Fibroblast of lung (primary cell): ENCODE results near the gene SUPT3H. TPM values are rescaled to one million over a fixed set of nuclear protein-coding genes. Genes with fewer than 3 reads are reported as not detected.

Experiments
- DNase-seq, 2 donors: peaks; one replicate each; pipeline versions ENCODE4 v3.0.0 to v3.0.0-alpha.2; 2010; ENCODE audit warnings: low read depth in 2 of 2
- H2AFZ ChIP-seq: 2 replicates; pipeline ENCODE4 v1.5.1; 2012; ENCODE audit warnings: low read length, control low read depth, inconsistent platforms
- H3K27ac ChIP-seq: 2 replicates; pipeline ENCODE4 v1.5.1; 2011; ENCODE audit warnings: low read length, control low read depth; ENCODE audit not compliant: insufficient read depth
- H3K27me3 ChIP-seq: 2 replicates; pipeline ENCODE4 v1.5.1; 2011; ENCODE audit warnings: mild to moderate bottlenecking, low read length; ENCODE audit not compliant: control insufficient read depth, insufficient read depth
- H3K36me3 ChIP-seq: 2 replicates; pipeline ENCODE4 v1.5.1; 2011; ENCODE audit warnings: low read length; ENCODE audit not compliant: control insufficient read depth, insufficient read depth
- H3K4me1 ChIP-seq: 2 replicates; pipeline ENCODE4 v1.5.1; 2011; ENCODE audit warnings: low read length; ENCODE audit not compliant: control insufficient read depth, insufficient read depth; ENCODE audit errors: extremely low read depth
- H3K4me2 ChIP-seq: 2 replicates; pipeline ENCODE4 v1.5.1; 2011; ENCODE audit warnings: low read length, control low read depth; ENCODE audit not compliant: insufficient read depth; ENCODE audit errors: extremely low read depth
- H3K4me3 ChIP-seq, 4 experiments: fragments of 200-600 bp in 1 of 4; sonication (generic) in 1 of 4; replicated peaks in 1 of 4; 2 replicates each; pipeline ENCODE4 v1.5.1; 2011 to 2016; ENCODE audit warnings: low read length in 4 of 4, low read depth in 3 of 4, mild to moderate bottlenecking in 3 of 4, control low read depth in 2 of 4, inconsistent platforms in 1 of 4, mixed read lengths in 1 of 4; ENCODE audit not compliant: insufficient read depth in 1 of 4; ENCODE audit errors: control extremely low read depth in 1 of 4
- H3K79me2 ChIP-seq: 2 replicates; pipeline ENCODE4 v1.5.1; 2012; ENCODE audit warnings: mild to moderate bottlenecking, low read length, inconsistent platforms; ENCODE audit not compliant: control insufficient read depth, insufficient read depth
- H3K9ac ChIP-seq: 2 replicates; pipeline ENCODE4 v1.5.1; 2011; ENCODE audit warnings: mild to moderate bottlenecking, low read length, control low read depth; ENCODE audit not compliant: insufficient read depth
- H3K9me3 ChIP-seq: 2 replicates; pipeline ENCODE4 v1.5.1; 2012; ENCODE audit warnings: low read depth, low read length; ENCODE audit not compliant: control insufficient read depth, insufficient read depth
- H4K20me1 ChIP-seq: 2 replicates; pipeline ENCODE4 v1.5.1; 2011; ENCODE audit warnings: low read length; ENCODE audit not compliant: control insufficient read depth, insufficient read depth; ENCODE audit errors: extremely low read depth
- CTCF ChIP-seq, 2 donors: IDR thresholded peaks in 1 of 2; conservative IDR thresholded peaks in 1 of 2; 1 replicate in 1 of 2; 2 replicates in 1 of 2; pipeline ENCODE4 v1.5.1; 2011 to 2012; ENCODE audit warnings: low read length in 2 of 2, control low read depth in 1 of 2, inconsistent platforms in 1 of 2, low read depth in 1 of 2, mild to moderate bottlenecking in 1 of 2
- EZH2 ChIP-seq: IDR thresholded peaks from 2 replicates; pipeline ENCODE4 v1.5.1; 2012; ENCODE audit warnings: low read length, control low read depth, mild to moderate bottlenecking; ENCODE audit errors: missing control alignments
- polyA plus RNA-seq, 2 donors: library from polyadenylated mRNA; depleted of rRNA in 1 of 2; stranded (reverse) in 1 of 2; unstranded in 1 of 2; fragments of >200 nt; gene quantifications; 2 replicates each; pipeline ENCODE4 v1.2.1, GENCODE V29; 2011 to 2012; ENCODE audit warnings: missing spikeins in 1 of 2
- total RNA-seq: library from RNA; depleted of rRNA; stranded (reverse); fragments of >200 nt; gene quantifications from 2 replicates; pipeline ENCODE4 v1.2.1, GENCODE V29; 2014

Gene SUPT3H
- total and polyA plus RNA-seq, 2 donors (not counting 1 experiment from before 2014, with no cell fraction given) = 8.3 to 8.5 TPM

GRCh38 chr6:45057711-45058110 is 320.0 kb downstream of the SUPT3H start:
- TF ChIP-seq EZH2 (no peak), CTCF (conservative IDR thresholded peaks at IDR 0.05 in 1 of 2, IDR thresholded peaks at IDR 0.05 in 1 of 2; ENCODE audit: low read depth in 1 of 2, low read length in 2 of 2) (no peak)
- Histone ChIP-seq H3K27ac (no peak overlapping the region), H4K20me1 (no peaks in the 10 kb centered on the region), H3K27me3 (no peaks in the 10 kb centered on the region), H3K4me2 (no peak overlapping the region), H3K9ac (no peak overlapping the region), H3K36me3 (no peaks in the 10 kb centered on the region), H2AFZ (no peak overlapping the region), H3K4me3 (no peak overlapping the region), H3K4me1 (no peaks in the 10 kb centered on the region), H3K9me3 (no peaks in the 10 kb centered on the region), H3K79me2 (no peaks in the 10 kb centered on the region)
- no peak for DNase-seq

- Histone ChIP-seq H2AFZ (no peak overlapping the region), H3K27ac (no peak overlapping the region), H3K4me2 (no peak overlapping the region), H3K79me2 (no peaks in the 10 kb centered on the region), H3K36me3 (no peaks in the 10 kb centered on the region), H3K9me3 (no peaks in the 10 kb centered on the region), H3K27me3 (no peaks in the 10 kb centered on the region), H3K4me1 (no peaks in the 10 kb centered on the region), H4K20me1 (no peaks in the 10 kb centered on the region), H3K9ac (no peak overlapping the region), H3K4me3 (no peak overlapping the region)
- peak in 1 of 2 donors; percentile 57 for DNase-seq
- TF ChIP-seq CTCF (conservative IDR thresholded peaks at IDR 0.05 in 1 of 2, IDR thresholded peaks at IDR 0.05 in 1 of 2; ENCODE audit: low read depth in 1 of 2, low read length in 2 of 2) (no peak), EZH2 (no peak)
Observed at GRCh38 chr6:45054610-45055009, 323.1 kb downstream of the SUPT3H start.

- Histone ChIP-seq H3K36me3 (no peaks in the 10 kb centered on the region), H2AFZ (no peak overlapping the region), H3K4me1 (no peaks in the 10 kb centered on the region), H3K4me2 (no peak overlapping the region), H3K4me3 (no peak overlapping the region), H3K9ac (no peak overlapping the region), H3K27ac (no peak overlapping the region), H3K79me2 (no peaks in the 10 kb centered on the region), H3K9me3 (no peaks in the 10 kb centered on the region), H3K27me3 (no peaks in the 10 kb centered on the region), H4K20me1 (no peaks in the 10 kb centered on the region)
- no peak for DNase-seq
- no peak for TF ChIP-seq CTCF (conservative IDR thresholded peaks at IDR 0.05 in 1 of 2, IDR thresholded peaks at IDR 0.05 in 1 of 2; ENCODE audit: low read depth in 1 of 2, low read length in 2 of 2)
- no peak for TF ChIP-seq EZH2
Observed at GRCh38 chr6:45052325-45052724, 325.4 kb downstream of the SUPT3H start.
